C1 segment of cervical spinal cord (tissue), 14 donors: ENCODE measurements around the gene C1RL.

Experiments used
- DNase-seq, 14 donors: peaks; one replicate each; lab custom pipeline; 2025; lab: John Stamatoyannopoulos, UW

C1RL gene

GRCh38 chr12:7092229-7092985 lies 16.6 kb downstream of the C1RL start, which contains the start of gene C1R:
C1R (minus strand) TSS chr12:7092445; CDS start chr12:7092388, 57 bp downstream.
- DNase-seq: peak in 10 of 14 donors; percentile 26 to 72 (median 30)

GRCh38 chr12:7091660-7092228 lies 17.3 kb downstream of the C1RL start:
- peak in 2 of 14 donors; percentile 12 to 61 for DNase-seq

- no peak for DNase-seq
Measured at GRCh38 chr12:7091171-7091570, 17.8 kb downstream of the C1RL start.

GRCh38 chr12:7090222-7090998 lies 18.6 kb downstream of the C1RL start:
- no peak for DNase-seq

GRCh38 chr12:7089196-7089871 lies 19.7 kb downstream of the C1RL start:
- DNase-seq: no peak

DNA sequence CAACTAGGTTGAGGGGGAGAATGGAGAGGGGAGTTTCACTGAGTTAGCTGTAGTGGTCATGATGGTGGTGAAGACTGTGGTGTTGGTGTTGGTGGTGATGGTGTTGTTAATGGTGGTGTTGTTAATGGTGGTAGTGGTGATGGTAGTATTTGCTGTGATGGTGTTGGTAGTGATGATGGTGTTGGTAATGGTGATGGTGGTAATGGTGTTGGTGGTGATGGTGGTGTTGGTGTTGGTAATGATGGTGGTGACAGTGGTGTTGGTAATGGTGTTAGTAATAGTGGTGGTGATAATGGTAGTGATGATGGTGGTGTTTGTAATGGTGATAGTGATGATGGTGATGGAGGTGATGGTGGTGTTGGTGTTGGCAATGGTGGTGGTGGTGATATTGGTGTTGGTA lies 25.9 kb downstream of the C1RL start:
- DNase-seq: no peak

DNA sequence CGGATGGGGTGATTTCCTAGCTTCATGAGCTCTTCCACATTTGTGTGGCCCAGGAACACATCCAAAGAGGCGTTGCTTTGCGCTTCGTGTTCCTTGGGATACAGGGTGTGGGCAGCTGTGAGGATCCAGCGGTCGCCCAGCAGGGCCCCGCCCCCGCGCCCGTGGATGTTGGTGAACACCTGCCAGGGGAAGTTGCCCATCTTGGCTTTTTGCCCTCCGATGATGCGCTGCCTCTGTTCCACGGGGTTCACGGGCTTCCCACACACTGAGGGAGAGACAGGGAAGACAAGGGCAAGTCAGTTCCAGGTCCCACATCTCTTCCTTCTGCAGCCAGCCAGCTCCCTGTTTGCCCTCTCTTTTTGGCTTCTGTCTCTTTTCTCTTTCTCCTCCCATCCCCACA lies 28.0 kb downstream of the C1RL start:
- DNase-seq: peak in 1 of 14 donors; percentile 37

DNA sequence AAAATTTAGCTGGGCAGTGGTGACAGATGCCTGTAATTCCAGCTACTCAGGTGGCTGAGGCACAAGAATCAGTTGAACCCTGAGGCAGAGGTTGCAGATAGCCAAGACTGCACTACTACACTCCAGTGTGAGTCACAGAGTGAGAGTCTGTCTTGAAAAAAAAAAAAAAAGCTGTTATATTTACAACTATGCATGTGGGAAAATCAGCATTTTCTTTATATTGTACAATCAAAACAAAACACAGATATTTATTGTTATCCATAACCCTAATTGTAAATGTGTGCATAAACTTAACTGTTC lies 29.2 kb downstream of the C1RL start:
- DNase-seq: no peak

DNA sequence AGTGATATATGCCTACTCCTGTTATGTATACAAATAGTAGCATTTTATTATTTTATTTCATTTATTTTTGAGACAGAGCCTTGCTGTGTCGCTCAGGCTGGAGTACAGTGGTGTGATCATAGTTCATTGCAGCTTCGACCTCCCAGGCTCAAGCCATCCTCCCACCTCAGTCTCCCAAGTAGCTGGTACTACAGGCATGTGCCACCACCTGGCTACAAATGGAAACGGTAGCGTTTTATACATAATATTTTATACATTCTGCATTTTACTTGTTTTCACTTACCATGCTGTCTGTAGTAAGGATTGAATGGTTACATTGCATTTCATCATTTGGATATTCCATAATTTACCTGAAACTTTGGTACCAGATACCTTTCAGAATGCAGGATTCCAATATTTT lies 30.9 kb downstream of the C1RL start:
- DNase-seq: no peak

DNA sequence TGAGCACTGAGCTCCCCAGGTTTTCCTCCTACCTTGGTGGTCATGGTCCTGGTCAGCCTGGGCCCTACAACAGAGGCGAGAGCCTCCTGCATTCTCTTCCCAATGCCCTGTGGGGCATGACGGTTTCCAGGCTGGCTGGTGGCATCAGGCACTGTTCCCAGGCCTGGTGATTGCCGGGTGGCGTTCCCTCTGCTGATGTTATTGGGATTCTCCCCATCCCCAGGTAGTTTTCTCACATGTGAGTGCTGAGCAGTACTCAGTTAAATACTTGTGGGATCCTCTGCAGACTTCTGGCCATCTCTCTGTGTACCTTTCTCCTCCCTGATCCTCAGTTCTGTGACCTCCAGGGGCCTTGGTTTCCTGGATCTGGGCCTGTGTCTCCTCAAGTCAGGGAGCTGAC lies 32.5 kb downstream of the C1RL start:
- no peak for DNase-seq

GRCh38 chr12:7075939-7076338 lies 33.1 kb downstream of the C1RL start:
- no peak for DNase-seq

DNA sequence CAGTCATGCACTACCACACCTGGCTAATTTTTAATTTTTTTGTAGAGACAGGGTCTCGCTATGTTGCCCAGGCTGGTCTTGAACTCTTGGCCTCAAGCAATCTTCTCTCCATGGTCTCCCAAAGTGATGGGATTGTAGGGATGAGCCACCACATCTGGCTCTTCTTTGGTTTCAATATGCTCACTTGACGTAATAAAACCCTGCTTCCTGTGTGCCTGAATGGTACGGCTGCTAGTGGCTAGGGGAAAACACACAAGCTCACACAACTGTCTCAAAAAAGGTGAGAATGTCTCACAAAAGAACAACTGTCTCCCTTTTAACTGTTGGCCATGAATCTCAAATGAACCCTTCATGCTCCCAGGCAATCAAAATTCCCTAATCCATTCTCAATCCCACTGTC lies 33.5 kb downstream of the C1RL start:
- DNase-seq: no peak

DNA sequence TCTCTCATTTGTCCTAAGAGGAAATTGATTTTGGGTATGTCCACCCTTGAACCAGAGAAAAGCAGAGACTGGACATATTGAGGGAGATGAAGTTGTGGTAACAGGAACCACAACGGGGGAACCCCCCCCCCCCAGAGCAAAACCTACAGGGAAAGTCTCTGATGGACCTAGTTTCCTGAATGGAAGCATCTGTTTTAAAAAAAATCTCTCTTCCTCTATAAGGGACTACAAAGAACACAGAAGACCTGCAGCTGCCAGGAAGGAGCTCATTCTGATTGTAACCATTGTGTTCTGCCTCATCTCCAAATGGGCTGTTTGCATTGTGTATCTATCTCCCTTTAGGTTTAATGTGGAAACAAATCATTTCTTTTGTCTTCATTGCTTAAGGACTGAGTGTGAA lies 35.1 kb downstream of the C1RL start:
- DNase-seq: no peak

DNA sequence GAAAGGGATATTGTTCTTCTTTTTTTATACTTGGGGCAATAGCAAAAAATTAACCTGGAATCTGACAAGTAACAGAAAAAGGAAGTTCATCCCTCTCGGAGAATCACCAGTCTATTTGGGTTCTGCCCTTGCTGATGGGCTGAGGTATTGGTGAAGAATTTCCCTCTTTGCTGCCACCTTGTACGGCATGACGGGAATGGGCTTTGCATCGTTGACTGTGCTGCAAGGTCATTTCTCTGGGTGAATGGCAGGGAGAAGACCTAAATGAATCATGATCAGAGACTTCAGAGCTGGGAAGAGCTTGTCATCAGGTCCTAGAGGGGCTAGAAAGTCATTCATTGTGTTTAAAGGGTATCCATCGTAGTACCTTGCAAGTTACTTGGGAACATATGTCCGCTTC lies 36.5 kb downstream of the C1RL start:
- no peak for DNase-seq

DNA sequence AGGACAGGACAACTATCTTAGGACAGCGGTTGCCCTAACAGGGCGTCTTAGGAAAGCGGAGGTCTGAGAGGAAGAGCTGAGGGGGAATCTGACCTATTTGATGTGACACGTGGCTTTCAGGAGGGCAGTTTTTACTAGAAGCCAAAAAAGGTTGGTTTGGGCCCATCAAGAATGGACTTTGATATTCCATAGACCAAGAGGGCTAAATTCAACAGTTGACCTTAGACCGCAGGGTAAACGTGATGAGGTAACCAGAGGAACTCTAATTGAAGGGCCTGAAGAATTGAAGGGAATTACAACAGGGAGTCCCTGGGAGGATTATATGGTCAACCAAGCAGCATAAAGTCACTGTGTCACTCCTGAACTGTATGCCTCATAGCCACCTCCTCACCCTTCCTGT lies 37.0 kb downstream of the C1RL start:
- DNase-seq: no peak

GRCh38 chr12:7069386-7069785 lies 39.6 kb downstream of the C1RL start:
- DNase-seq: no peak

- peak in 1 of 14 donors; percentile 33 for DNase-seq
Measured at GRCh38 chr12:7068994-7069346, 40.0 kb downstream of the C1RL start.

- DNase-seq: peak in 2 of 14 donors; percentile 17 to 87
Measured at GRCh38 chr12:7068240-7068993, 40.6 kb downstream of the C1RL start.

GRCh38 chr12:7067096-7067495 lies 41.9 kb downstream of the C1RL start:
- DNase-seq: no peak

GRCh38 chr12:7066596-7066995 lies 42.4 kb downstream of the C1RL start:
- no peak for DNase-seq

DNA sequence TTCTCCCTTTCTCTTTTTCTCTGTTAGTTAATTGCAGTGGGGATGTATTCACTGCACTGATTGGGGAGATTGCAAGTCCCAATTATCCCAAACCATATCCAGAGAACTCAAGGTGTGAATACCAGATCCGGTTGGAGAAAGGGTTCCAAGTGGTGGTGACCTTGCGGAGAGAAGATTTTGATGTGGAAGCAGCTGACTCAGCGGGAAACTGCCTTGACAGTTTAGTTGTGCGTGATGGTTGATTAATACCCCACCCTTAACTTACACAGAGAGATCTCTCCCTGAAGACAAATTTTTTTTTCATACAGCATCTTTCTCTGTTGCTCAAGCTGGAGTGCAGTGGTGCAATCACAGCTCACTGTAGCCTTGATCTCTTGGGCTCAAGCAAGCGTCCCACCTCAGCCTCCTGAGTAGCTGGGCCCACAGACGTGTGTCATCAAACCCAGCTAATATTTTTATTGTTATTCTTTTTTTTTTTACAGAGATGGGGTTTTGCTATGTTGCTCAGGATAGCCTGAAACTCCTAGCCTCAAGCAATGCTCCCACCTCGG lies 43.9 kb downstream of the C1RL start:
- no peak for DNase-seq
